ENCODE results near the gene CD48. TPM values are rescaled to one million over a fixed set of nuclear protein-coding genes. Genes with fewer than 3 reads are reported as not detected.

Gene CD48
- polyA plus RNA-seq, 1 of the 3 experiments (the other 2 are of a cell fraction): not detected

GRCh38 chr1:160658814-160659193 is 52.8 kb downstream of the CD48 start:
- TF ChIP-seq NFIC (IDR thresholded peaks at IDR 0.05; ENCODE audit: borderline replicate concordance): no peak
- Histone ChIP-seq H3K79me2 (ENCODE audit: insufficient read depth) (no peaks in the 10 kb centered on the region), H3K4me1 (ENCODE audit: control insufficient read depth in 1 of 2, insufficient read depth in 2 of 2, low read depth in 1 of 2, low read length in 1 of 2) (no peaks in the 10 kb centered on the region), H3K4me2 (no peak overlapping the region), H3K9me2 (no peaks in the 10 kb centered on the region), H3K4me3 (ENCODE audit: low read depth in 2 of 2, low read length in 1 of 2) (no peak overlapping the region), H4K20me1 (ENCODE audit: insufficient read depth) (no peaks in the 10 kb centered on the region), H3F3A (replicated peaks; ENCODE audit: insufficient read depth) (no peaks in the 10 kb centered on the region), H3K27me3 (ENCODE audit: insufficient read depth) (no peaks in the 10 kb centered on the region; the same call in 1 of the 2 replicates), H3K9ac (no peak overlapping the region), H3K36me3 (replicated peaks in 1 of 2; ENCODE audit: control insufficient read depth in 1 of 2, insufficient read depth in 2 of 2, low read length in 1 of 2) (no peaks in the 10 kb centered on the region), H3K27ac (ENCODE audit: low read depth in 2 of 2, low read length in 1 of 2) (no peak overlapping the region), H2AFZ (ENCODE audit: low read depth) (no peak overlapping the region), H3K9me3 (no peaks in the 10 kb centered on the region)
- ChIA-PET POLR2A (no interaction called here), CTCF (no interaction called here)
- no peak for DNase-seq
- WGBS (ENCODE audit: low lambda C conversion rate): 30% methylated on average over 2 of the region's 2 CpGs

DNA sequence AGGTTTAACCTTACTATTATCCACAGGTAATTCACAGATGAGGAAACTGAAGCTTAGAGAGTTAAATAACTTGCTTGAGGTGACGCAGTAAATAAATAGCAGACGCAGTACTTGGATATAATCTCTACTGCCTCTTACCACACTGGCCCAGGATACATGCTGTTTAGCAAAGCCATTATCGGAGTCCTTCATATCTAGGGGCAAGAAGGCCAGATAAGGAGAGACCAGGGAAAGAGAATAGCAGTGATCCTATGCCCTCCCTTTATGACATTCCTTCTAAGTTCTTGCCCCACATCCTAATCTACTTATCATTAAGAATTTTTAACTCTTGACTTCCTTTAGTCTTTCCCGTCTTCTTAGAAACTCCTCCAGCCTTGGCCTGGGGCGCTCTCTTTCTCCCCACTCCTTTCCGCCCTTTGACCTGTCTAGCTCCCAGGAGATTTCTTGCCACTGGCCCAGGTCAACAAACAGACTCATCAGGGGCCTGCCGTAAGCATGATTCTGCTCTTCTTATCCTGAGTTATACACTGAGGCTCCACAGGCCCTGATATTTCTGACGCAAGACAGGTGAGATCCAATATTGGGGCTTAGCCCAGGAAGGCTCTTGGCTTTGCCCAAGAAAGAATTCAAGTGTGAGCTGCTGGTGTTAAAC is 53.3 kb downstream of the CD48 start:
- H3K27me3 ChIP-seq (ENCODE audit: insufficient read depth): no peaks in the 10 kb centered on the region; the same call in 1 of the 2 replicates
- ChIA-PET CTCF (no interaction called here), POLR2A (no interaction called here)
- WGBS (ENCODE audit: low lambda C conversion rate): 16% methylated on average over 8 of the region's 8 CpGs
- H4K20me1 ChIP-seq (ENCODE audit: insufficient read depth): no peaks in the 10 kb centered on the region
- no peaks in the 10 kb centered on the region for H3K9me2 ChIP-seq
- no peaks in the 10 kb centered on the region for H3F3A ChIP-seq (replicated peaks; ENCODE audit: insufficient read depth)
- H3K4me3 ChIP-seq (ENCODE audit: low read depth in 2 of 2, low read length in 1 of 2): no peak overlapping the region
- TF ChIP-seq SIN3A (IDR thresholded peaks at IDR 0.05; ENCODE audit: borderline replicate concordance, low read depth, low read length) (no peak), RXRA (IDR thresholded peaks at IDR 0.05; ENCODE audit: borderline replicate concordance, low read depth) (no peak), TCF12 (IDR thresholded peaks at IDR 0.05) (no peak), GATA2 (CRISPR knock-in tag; IDR thresholded peaks at IDR 0.05) (no peak), CHD2 (IDR thresholded peaks at IDR 0.05; ENCODE audit: low read length, partially characterized antibody) (no peak), TEAD4 (IDR thresholded peaks at IDR 0.05; ENCODE audit: borderline replicate concordance, insufficient read depth) (no peak), USF2 (IDR thresholded peaks at IDR 0.05; ENCODE audit: borderline replicate concordance, low read depth, low read length) (no peak), RFX5 (IDR thresholded peaks at IDR 0.05; ENCODE audit: low read length) (no peak), IRF3 (IDR thresholded peaks at IDR 0.05; ENCODE audit: low read depth, low read length) (no peak), MXI1 (IDR thresholded peaks at IDR 0.05; ENCODE audit: low read depth, low read length) (no peak), NRF1 (IDR thresholded peaks at IDR 0.05; ENCODE audit: low read depth, low read length) (no peak), MAX (IDR thresholded peaks at IDR 0.05; ENCODE audit: low read depth) (no peak), EP300 (IDR thresholded peaks at IDR 0.05; ENCODE audit: borderline replicate concordance in 1 of 2, low read depth in 1 of 2, low read length in 1 of 2) (no peak), TAF1 (IDR thresholded peaks at IDR 0.05; ENCODE audit: borderline replicate concordance, low read depth, low read length) (no peak)
- TF ChIP-seq, protein P1, sequence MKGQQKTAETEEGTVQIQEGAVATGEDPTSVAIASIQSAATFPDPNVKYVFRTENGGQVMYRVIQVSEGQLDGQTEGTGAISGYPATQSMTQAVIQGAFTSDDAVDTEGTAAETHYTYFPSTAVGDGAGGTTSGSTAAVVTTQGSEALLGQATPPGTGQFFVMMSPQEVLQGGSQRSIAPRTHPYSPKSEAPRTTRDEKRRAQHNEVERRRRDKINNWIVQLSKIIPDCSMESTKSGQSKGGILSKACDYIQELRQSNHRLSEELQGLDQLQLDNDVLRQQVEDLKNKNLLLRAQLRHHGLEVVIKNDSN (IDR thresholded peaks at IDR 0.05; ENCODE audit: borderline replicate concordance, low read depth): no peak
- no peak for DNase-seq
- H3K9ac ChIP-seq: no peak overlapping the region
- H2AFZ ChIP-seq (ENCODE audit: low read depth): no peak overlapping the region
- H3K79me2 ChIP-seq (ENCODE audit: insufficient read depth): no peaks in the 10 kb centered on the region
- no peak overlapping the region for H3K27ac ChIP-seq (ENCODE audit: low read depth in 2 of 2, low read length in 1 of 2)
- H3K9me3 ChIP-seq: no peaks in the 10 kb centered on the region
- no peaks in the 10 kb centered on the region for H3K36me3 ChIP-seq (replicated peaks in 1 of 2; ENCODE audit: control insufficient read depth in 1 of 2, insufficient read depth in 2 of 2, low read length in 1 of 2)
- H3K4me1 ChIP-seq (ENCODE audit: control insufficient read depth in 1 of 2, insufficient read depth in 2 of 2, low read depth in 1 of 2, low read length in 1 of 2): no peaks in the 10 kb centered on the region
- no peak overlapping the region for H3K4me2 ChIP-seq
